Fibroblast of the aortic adventitia (primary cell): ENCODE data around the gene FYB1. TPM values are rescaled to one million over a fixed set of nuclear protein-coding genes. Genes with fewer than 3 reads are reported as not detected.
A peak's percentile ranks its signal among the peaks of the same experiment; 100 is the strongest.

Experiments
- DNase-seq: peaks from one replicate; pipeline ENCODE4 v3.0.0-alpha.2; 2010; ENCODE audit warnings: low read depth
- H3K4me3 ChIP-seq: 2 replicates; pipeline ENCODE4 v1.5.1; 2011; ENCODE audit warnings: low read depth, mild to moderate bottlenecking, control low read depth, low read length, moderate library complexity
- CTCF ChIP-seq: IDR thresholded peaks from 2 replicates; pipeline ENCODE4 v1.5.1; 2011; ENCODE audit warnings: mild to moderate bottlenecking, low read length, control low read depth, inconsistent platforms; ENCODE audit not compliant: insufficient read depth
- total RNA-seq: library from RNA; depleted of rRNA; stranded (reverse); fragments of >200 nt; gene quantifications from 2 replicates; pipeline ENCODE4 v1.2.3, GENCODE V29; 2012; ENCODE audit warnings: low replicate concordance

FYB1 gene
- total RNA-seq, 1 donor: 0.54 TPM

GRCh38 chr5:39220280-39221030 is 1.1 kb upstream of the FYB1 start:
- no peak for DNase-seq
- TF ChIP-seq CTCF: no peak
- H3K4me3 ChIP-seq: no peak overlapping the region

GRCh38 chr5:39218482-39219402 is 621 bp downstream of the FYB1 start:
- H3K4me3 ChIP-seq: no peak overlapping the region
- peak; percentile 45 for DNase-seq

GRCh38 chr5:39217365-39218281 is 1.7 kb downstream of the FYB1 start:
- H3K4me3 ChIP-seq: no peak overlapping the region
- peak; percentile 90 for DNase-seq
- TF ChIP-seq CTCF: peak; percentile 96

More at GRCh38 chr5:39218482-39219402, 621 bp downstream of the FYB1 start:
- no peak for TF ChIP-seq CTCF

- TF ChIP-seq CTCF: no peak
- DNase-seq: no peak
- H3K4me3 ChIP-seq: no peak overlapping the region
Observed at GRCh38 chr5:39216631-39217030, 2.7 kb downstream of the FYB1 start.

GRCh38 chr5:39215857-39216256 is 3.5 kb downstream of the FYB1 start:
- TF ChIP-seq CTCF: no peak
- H3K4me3 ChIP-seq: no peak overlapping the region
- no peak for DNase-seq
